Measurements from ENCODE around the gene ALOX15B. TPM values are rescaled to one million over a fixed set of nuclear protein-coding genes. Genes with fewer than 3 reads are reported as not detected.

ALOX15B gene
- total and polyA plus RNA-seq, 2 donors (not counting 1 experiment from before 2014, with no cell fraction given) = not detected

- no peak overlapping the region for H3K4me3 ChIP-seq (replicated peaks in 1 of 4; ENCODE audit: control extremely low read depth in 1 of 4, insufficient read depth in 1 of 4, low read depth in 3 of 4, low read length in 4 of 4)
- H3K4me2 ChIP-seq (ENCODE audit: extremely low read depth, insufficient read depth, low read length) = no peak overlapping the region
- TF ChIP-seq EZH2 (IDR thresholded peaks at IDR 0.05; ENCODE audit: low read length, missing control alignments) = no peak
- TF ChIP-seq, protein P1, sequence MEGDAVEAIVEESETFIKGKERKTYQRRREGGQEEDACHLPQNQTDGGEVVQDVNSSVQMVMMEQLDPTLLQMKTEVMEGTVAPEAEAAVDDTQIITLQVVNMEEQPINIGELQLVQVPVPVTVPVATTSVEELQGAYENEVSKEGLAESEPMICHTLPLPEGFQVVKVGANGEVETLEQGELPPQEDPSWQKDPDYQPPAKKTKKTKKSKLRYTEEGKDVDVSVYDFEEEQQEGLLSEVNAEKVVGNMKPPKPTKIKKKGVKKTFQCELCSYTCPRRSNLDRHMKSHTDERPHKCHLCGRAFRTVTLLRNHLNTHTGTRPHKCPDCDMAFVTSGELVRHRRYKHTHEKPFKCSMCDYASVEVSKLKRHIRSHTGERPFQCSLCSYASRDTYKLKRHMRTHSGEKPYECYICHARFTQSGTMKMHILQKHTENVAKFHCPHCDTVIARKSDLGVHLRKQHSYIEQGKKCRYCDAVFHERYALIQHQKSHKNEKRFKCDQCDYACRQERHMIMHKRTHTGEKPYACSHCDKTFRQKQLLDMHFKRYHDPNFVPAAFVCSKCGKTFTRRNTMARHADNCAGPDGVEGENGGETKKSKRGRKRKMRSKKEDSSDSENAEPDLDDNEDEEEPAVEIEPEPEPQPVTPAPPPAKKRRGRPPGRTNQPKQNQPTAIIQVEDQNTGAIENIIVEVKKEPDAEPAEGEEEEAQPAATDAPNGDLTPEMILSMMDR (conservative IDR thresholded peaks at IDR 0.05 in 1 of 2, IDR thresholded peaks at IDR 0.05 in 1 of 2; ENCODE audit: low read depth in 1 of 2, low read length in 2 of 2) = no peak
- H3K9ac ChIP-seq (ENCODE audit: insufficient read depth, low read length) = no peak overlapping the region
- H3K27me3 ChIP-seq (ENCODE audit: control insufficient read depth, insufficient read depth, low read length) = peaks cover 23% of the 10 kb centered on the region
- peaks cover 2% of the 10 kb centered on the region for H3K4me1 ChIP-seq (ENCODE audit: control insufficient read depth, extremely low read depth, insufficient read depth, low read length)
- H4K20me1 ChIP-seq (ENCODE audit: control insufficient read depth, extremely low read depth, insufficient read depth, low read length) = no peaks in the 10 kb centered on the region
- H3K79me2 ChIP-seq (ENCODE audit: control insufficient read depth, insufficient read depth, low read length) = no peaks in the 10 kb centered on the region
- H3K27ac ChIP-seq (ENCODE audit: insufficient read depth, low read length) = no peak overlapping the region
- no peaks in the 10 kb centered on the region for H3K36me3 ChIP-seq (ENCODE audit: control insufficient read depth, insufficient read depth, low read length)
- no peak for DNase-seq (ENCODE audit: low read depth in 2 of 2)
- H3K9me3 ChIP-seq (ENCODE audit: control insufficient read depth, insufficient read depth, low read depth, low read length) = no peaks in the 10 kb centered on the region
- H2AFZ ChIP-seq (ENCODE audit: low read length) = no peak overlapping the region
Measured at GRCh38 chr17:8082292-8082691, 43.4 kb downstream of the ALOX15B start.

DNA sequence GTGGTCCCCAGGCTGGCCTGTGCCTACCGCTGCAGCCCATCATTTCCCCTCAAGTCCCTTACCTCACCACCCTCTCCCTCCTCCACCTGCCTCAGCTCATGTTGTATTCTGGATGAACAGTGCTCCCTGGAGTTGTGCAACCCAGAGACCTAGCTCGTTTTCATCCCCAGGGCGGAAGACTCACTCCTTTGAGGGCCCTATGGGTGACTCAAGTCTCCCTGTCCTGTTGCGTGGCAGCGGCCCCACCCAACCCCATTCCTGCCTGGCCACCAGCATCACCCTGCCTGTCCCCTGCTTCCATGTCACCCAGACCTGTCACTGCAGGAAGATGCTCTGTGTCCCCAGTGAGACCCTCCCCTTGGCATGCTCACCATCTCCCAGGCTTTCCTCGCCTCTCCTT lies 45.4 kb downstream of the ALOX15B start:
- no peaks in the 10 kb centered on the region for H4K20me1 ChIP-seq (ENCODE audit: control insufficient read depth, extremely low read depth, insufficient read depth, low read length)
- no peak overlapping the region for H2AFZ ChIP-seq (ENCODE audit: low read length)
- no peaks in the 10 kb centered on the region for H3K79me2 ChIP-seq (ENCODE audit: control insufficient read depth, insufficient read depth, low read length)
- peaks cover 2% of the 10 kb centered on the region for H3K4me1 ChIP-seq (ENCODE audit: control insufficient read depth, extremely low read depth, insufficient read depth, low read length)
- H3K27ac ChIP-seq (ENCODE audit: insufficient read depth, low read length) = no peak overlapping the region
- no peaks in the 10 kb centered on the region for H3K9me3 ChIP-seq (ENCODE audit: control insufficient read depth, insufficient read depth, low read depth, low read length)
- DNase-seq (ENCODE audit: low read depth in 2 of 2) = no peak
- H3K9ac ChIP-seq (ENCODE audit: insufficient read depth, low read length) = no peak overlapping the region
- H3K36me3 ChIP-seq (ENCODE audit: control insufficient read depth, insufficient read depth, low read length) = no peaks in the 10 kb centered on the region
- no peak overlapping the region for H3K4me3 ChIP-seq (replicated peaks in 1 of 4; ENCODE audit: control extremely low read depth in 1 of 4, insufficient read depth in 1 of 4, low read depth in 3 of 4, low read length in 4 of 4)
- H3K27me3 ChIP-seq (ENCODE audit: control insufficient read depth, insufficient read depth, low read length) = peaks cover 25% of the 10 kb centered on the region
- H3K4me2 ChIP-seq (ENCODE audit: extremely low read depth, insufficient read depth, low read length) = no peak overlapping the region
- TF ChIP-seq EZH2 (IDR thresholded peaks at IDR 0.05; ENCODE audit: low read length, missing control alignments) = no peak
- TF ChIP-seq, protein P1 (conservative IDR thresholded peaks at IDR 0.05 in 1 of 2, IDR thresholded peaks at IDR 0.05 in 1 of 2; ENCODE audit: low read depth in 1 of 2, low read length in 2 of 2) = no peak

DNA sequence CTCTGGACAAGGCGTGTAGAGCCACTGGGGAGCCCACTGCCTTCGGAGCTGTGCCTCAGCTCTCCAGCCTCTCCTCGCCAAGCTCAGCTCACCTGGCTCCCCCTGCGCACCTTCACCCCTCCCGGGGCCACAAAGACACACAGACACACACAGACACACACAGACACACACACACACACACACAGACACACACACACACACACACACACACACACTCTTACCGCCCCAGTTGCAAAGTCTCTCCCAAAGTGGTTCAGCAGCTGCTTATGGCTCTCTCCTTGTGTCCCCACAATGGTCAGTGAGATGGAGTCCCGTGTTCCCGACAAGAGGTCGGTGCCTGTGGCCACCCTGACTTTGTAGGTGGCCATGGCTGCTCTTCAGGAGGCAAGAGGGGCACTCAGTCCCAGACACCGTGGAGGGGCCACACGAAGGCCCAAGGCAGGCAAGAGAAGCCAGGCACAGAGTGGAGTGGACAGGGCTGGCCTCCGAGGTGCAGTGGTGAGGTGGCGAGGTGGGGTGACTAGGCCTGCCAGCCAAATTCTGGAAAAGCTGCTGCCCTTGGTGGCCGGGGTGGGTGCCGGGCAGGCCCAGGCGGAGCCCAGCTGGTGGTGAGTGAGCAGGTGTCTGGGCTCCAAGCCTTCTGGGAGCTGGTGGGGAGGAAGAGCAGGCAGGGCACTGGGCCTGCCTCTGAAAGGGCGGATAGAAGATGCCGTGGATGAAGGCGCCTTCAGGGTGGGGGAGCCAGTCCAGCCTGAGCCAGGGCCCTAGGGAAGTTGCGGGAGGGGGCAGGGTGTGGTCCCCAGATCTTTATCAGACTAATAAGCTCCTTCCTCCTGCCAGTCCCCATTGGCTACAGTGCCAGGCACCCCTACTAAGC lies 48.5 kb downstream of the ALOX15B start, which contains the start of gene ALOX12B:
TSS of gene ALOX12B (minus strand) at position 642 of the 877 bp plus-strand sequence. CDS start at position 368, 274 bp downstream.
- no peak for DNase-seq (ENCODE audit: low read depth in 2 of 2)
- Histone ChIP-seq H3K4me2 (ENCODE audit: extremely low read depth, insufficient read depth, low read length) (no peak within 1 kb of the TSS), H3K36me3 (ENCODE audit: control insufficient read depth, insufficient read depth, low read length) (no peaks in the 10 kb centered on the region), H3K27me3 (ENCODE audit: control insufficient read depth, insufficient read depth, low read length) (peaks cover 21% of the 10 kb centered on the region), H3K9ac (ENCODE audit: insufficient read depth, low read length) (no peak within 1 kb of the TSS), H3K4me3 (replicated peaks in 1 of 4; ENCODE audit: control extremely low read depth in 1 of 4, insufficient read depth in 1 of 4, low read depth in 3 of 4, low read length in 4 of 4) (no peak within 1 kb of the TSS), H4K20me1 (ENCODE audit: control insufficient read depth, extremely low read depth, insufficient read depth, low read length) (no peaks in the 10 kb centered on the region), H3K9me3 (ENCODE audit: control insufficient read depth, insufficient read depth, low read depth, low read length) (no peaks in the 10 kb centered on the region), H2AFZ (ENCODE audit: low read length) (no peak within 1 kb of the TSS), H3K27ac (ENCODE audit: insufficient read depth, low read length) (no peak within 1 kb of the TSS), H3K79me2 (ENCODE audit: control insufficient read depth, insufficient read depth, low read length) (no peaks in the 10 kb centered on the region), H3K4me1 (ENCODE audit: control insufficient read depth, extremely low read depth, insufficient read depth, low read length) (no peaks in the 10 kb centered on the region)
- TF ChIP-seq, protein P1 (conservative IDR thresholded peaks at IDR 0.05 in 1 of 2, IDR thresholded peaks at IDR 0.05 in 1 of 2; ENCODE audit: low read depth in 1 of 2, low read length in 2 of 2) = no peak
- no peak for TF ChIP-seq EZH2 (IDR thresholded peaks at IDR 0.05; ENCODE audit: low read length, missing control alignments)
